HEK293 (cell line): ENCODE data around the gene TCTN1.
A peak's percentile ranks its signal among the peaks of the same experiment; 100 is the strongest.

Source experiments
- CTCF ChIA-PET: fragments of 350-600 bp; formaldehyde crosslinking; extraction: SDS; loops from one replicate; lab custom pipeline; 2021; ENCODE audit warnings: antibody characterized with exemption; lab: Yijun Ruan, JAX
- POLR2A ChIA-PET: fragments of 300-600 bp; formaldehyde crosslinking; extraction: SDS; loops from one replicate; lab custom pipeline; 2020; ENCODE audit warnings: antibody characterized with exemption, inconsistent platforms; lab: Yijun Ruan, JAX
- H3K27ac ChIP-seq: fragments of 200-500 bp; sonication (Bioruptor generic); 2 replicates; pipeline ENCODE4 v1.5.1; 2014; ENCODE audit warnings: low read depth, low read length, control low read depth, inconsistent platforms; ENCODE audit errors: extremely low read depth
- H3K36me3 ChIP-seq, 2 experiments: fragments of 200-500 bp in 1 of 2; sonication (Bioruptor generic) in 1 of 2; 1 replicate in 1 of 2; 2 replicates in 1 of 2; pipeline ENCODE4 v1.5.1; 2014 to 2017; ENCODE audit warnings: inconsistent platforms in 2 of 2, low read length in 2 of 2; ENCODE audit not compliant: control insufficient read depth in 2 of 2, insufficient read depth in 1 of 2
- H3K4me1 ChIP-seq: fragments of 200-500 bp; sonication (Bioruptor generic); 2 replicates; pipeline ENCODE4 v1.5.1; 2014; ENCODE audit warnings: mild to moderate bottlenecking, low read length, inconsistent platforms; ENCODE audit not compliant: control insufficient read depth, insufficient read depth
- H3K4me3 ChIP-seq: 2 replicates; pipeline ENCODE4 v1.5.1; 2011; ENCODE audit warnings: low read depth, mild to moderate bottlenecking, control low read depth, low read length, moderate library complexity
- H3K9me3 ChIP-seq: fragments of 200-500 bp; sonication (Bioruptor generic); 2 replicates; pipeline ENCODE4 v1.5.1; 2014; ENCODE audit warnings: low read depth, low read length, inconsistent platforms; ENCODE audit not compliant: control insufficient read depth, insufficient read depth
- CTCF ChIP-seq: fragments of 450-650 bp; formaldehyde crosslinking; IDR thresholded peaks from 2 replicates; pipeline ENCODE4 v1.5.1; 2016; ENCODE audit warnings: missing biosample characterization, missing genetic modification characterization
- FEZF1 ChIP-seq: fragments of 450-650 bp; formaldehyde crosslinking; IDR thresholded peaks from 2 replicates; pipeline ENCODE4 v1.5.1; 2016; ENCODE audit warnings: missing biosample characterization, missing genetic modification characterization
- GLI4 ChIP-seq: fragments of 450-650 bp; formaldehyde crosslinking; IDR thresholded peaks from 2 replicates; pipeline ENCODE4 v1.5.1; 2016; ENCODE audit warnings: missing biosample characterization, missing genetic modification characterization
- GLIS1 ChIP-seq: fragments of 450-650 bp; formaldehyde crosslinking; IDR thresholded peaks from 2 replicates; pipeline ENCODE4 v1.5.1; 2016; ENCODE audit warnings: missing biosample characterization, missing genetic modification characterization
- REST ChIP-seq: fragments of 450-650 bp; formaldehyde crosslinking; IDR thresholded peaks from 2 replicates; pipeline ENCODE4 v1.5.1; 2016; ENCODE audit warnings: missing biosample characterization, missing genetic modification characterization
- SALL2 ChIP-seq: fragments of 450-650 bp; formaldehyde crosslinking; IDR thresholded peaks from 2 replicates; pipeline ENCODE4 v1.5.0; 2017; ENCODE audit warnings: missing biosample characterization, mild to moderate bottlenecking, missing genetic modification characterization, borderline replicate concordance
- SP3 ChIP-seq: fragments of 450-650 bp; formaldehyde crosslinking; IDR thresholded peaks from 2 replicates; pipeline ENCODE4 v1.5.1; 2016; ENCODE audit warnings: missing biosample characterization, missing genetic modification characterization
- TCF7L2 ChIP-seq: IDR thresholded peaks from 2 replicates; pipeline ENCODE4 v1.6.1; 2011; ENCODE audit warnings: low read depth, mild to moderate bottlenecking, inconsistent platforms, low read length, moderate library complexity, borderline replicate concordance
- ZBTB44 ChIP-seq: fragments of 450-650 bp; IDR thresholded peaks from 2 replicates; pipeline ENCODE4 v1.5.1; 2018; ENCODE audit warnings: missing biosample characterization, mild to moderate bottlenecking, missing genetic modification characterization
- ZIC2 ChIP-seq: fragments of 450-650 bp; formaldehyde crosslinking; IDR thresholded peaks from 2 replicates; pipeline ENCODE4 v1.5.1; 2016; ENCODE audit warnings: missing biosample characterization, missing genetic modification characterization
- ZNF221 ChIP-seq: fragments of 450-650 bp; formaldehyde crosslinking; IDR thresholded peaks from 2 replicates; pipeline ENCODE4 v1.5.1; 2017; ENCODE audit warnings: missing biosample characterization, missing genetic modification characterization, borderline replicate concordance
- ZNF274 ChIP-seq, 2 experiments: fragments of 200-500 bp in 1 of 2; fragments of 450-650 bp in 1 of 2; sonication (Bioruptor generic) in 1 of 2; formaldehyde crosslinking in 1 of 2; IDR thresholded peaks; 2 replicates each; pipeline versions ENCODE4 v1.5.1 to v1.6.1; 2014 to 2016; ENCODE audit warnings: borderline replicate concordance in 1 of 2, inconsistent platforms in 1 of 2, low read length in 1 of 2, missing biosample characterization in 1 of 2, missing genetic modification characterization in 1 of 2
- ZNF416 ChIP-seq: fragments of 450-650 bp; formaldehyde crosslinking; IDR thresholded peaks from 2 replicates; pipeline ENCODE4 v1.5.1; 2016; ENCODE audit warnings: missing biosample characterization, missing genetic modification characterization
- ZNF623 ChIP-seq: fragments of 450-650 bp; formaldehyde crosslinking; IDR thresholded peaks from 2 replicates; pipeline ENCODE4 v1.5.1; 2016; ENCODE audit warnings: missing biosample characterization, missing genetic modification characterization
- ZNF626 ChIP-seq: fragments of 450-650 bp; sonication (Bioruptor Pico); formaldehyde crosslinking; IDR thresholded peaks from 2 replicates; pipeline ENCODE4 v1.5.1; 2018; ENCODE audit warnings: missing biosample characterization, missing genetic modification characterization, inconsistent platforms
- ZNF692 ChIP-seq: fragments of 450-650 bp; formaldehyde crosslinking; IDR thresholded peaks from 2 replicates; pipeline ENCODE4 v1.5.1; 2016; ENCODE audit warnings: missing biosample characterization, missing genetic modification characterization

Gene TCTN1

GRCh38 chr12:110670161-110670701 lies 56.3 kb downstream of the TCTN1 start:
- Histone ChIP-seq H3K4me3 (no peak overlapping the region), H3K9me3 (no peaks in the 10 kb centered on the region), H3K27ac (no peak overlapping the region), H3K4me1 (no peaks in the 10 kb centered on the region), H3K36me3 (no peaks in the 10 kb centered on the region)
- ChIA-PET POLR2A (no interaction called here), CTCF (interaction anchor here (0.6 kb wide), 1 partner anchor 71 kb away, joined by 4 read pairs; no protein-coding TSS in a partner anchor)
- TF ChIP-seq CTCF (tag by site-specific recombination) (no peak), ZNF626 (tag by site-specific recombination) (no peak), FEZF1 (no peak), ZNF274 (IDR thresholded peaks at IDR 0.05; ENCODE audit: low read length) (no peak), ZNF274 (tag by site-specific recombination; IDR thresholded peaks at IDR 0.05; ENCODE audit: borderline replicate concordance) (no peak), ZNF221 (tag by site-specific recombination) (no peak)

- ChIA-PET CTCF (interaction anchor here (1.2 kb wide), 1 partner anchor 21 kb away, joined by 3 read pairs; no protein-coding TSS in a partner anchor), POLR2A (no interaction called here)
- H3K4me3 ChIP-seq: no peak overlapping the region
- no peaks in the 10 kb centered on the region for H3K9me3 ChIP-seq
- no peak overlapping the region for H3K27ac ChIP-seq
- no peaks in the 10 kb centered on the region for H3K4me1 ChIP-seq
- H3K36me3 ChIP-seq: no peaks in the 10 kb centered on the region
- TF ChIP-seq SP3 (tag by site-specific recombination): no peak
- 0 out of 2 replicates have a peak, but pooled peaks have one; percentile 31 for TF ChIP-seq REST (tag by site-specific recombination)
- TF ChIP-seq TCF7L2: no peak
Measured at GRCh38 chr12:110676171-110676570, 62.2 kb downstream of the TCTN1 start.

GRCh38 chr12:110677206-110677911 lies 63.4 kb downstream of the TCTN1 start:
- no peak overlapping the region for H3K4me3 ChIP-seq

More at GRCh38 chr12:110677206-110677911, 63.4 kb downstream of the TCTN1 start:
- Histone ChIP-seq H3K27ac (no peak overlapping the region), H3K36me3 (no peaks in the 10 kb centered on the region), H3K9me3 (no peaks in the 10 kb centered on the region), H3K4me1 (no peaks in the 10 kb centered on the region)
- ChIA-PET CTCF (interaction anchor here (0.6 to 0.7 kb wide), 2 partner anchors 17 to 1269 kb away, joined by 3 to 5 read pairs; no protein-coding TSS in a partner anchor), POLR2A (no interaction called here)
- peak; percentile 73 for TF ChIP-seq GLIS1 (tag by site-specific recombination)
- TF ChIP-seq SALL2 (tag by site-specific recombination): no peak
- TF ChIP-seq ZNF692 (tag by site-specific recombination): no peak
- peak; percentile 94 for TF ChIP-seq ZNF623 (tag by site-specific recombination)
- no peak for TF ChIP-seq GLI4 (tag by site-specific recombination)
- TF ChIP-seq ZBTB44 (tag by site-specific recombination): no peak
- TF ChIP-seq ZNF416 (tag by site-specific recombination): no peak
- peak; percentile 97 for TF ChIP-seq ZIC2
